ENCODE data around the gene HSD17B11.
A peak's percentile ranks its signal among the peaks of the same experiment; 100 is the strongest.
"Not testable (repeated sequence)": the region's sequence is repeated elsewhere in the genome, so short reads cannot be mapped to it uniquely, and the experiment has no call there.

The HSD17B11 gene

DNA sequence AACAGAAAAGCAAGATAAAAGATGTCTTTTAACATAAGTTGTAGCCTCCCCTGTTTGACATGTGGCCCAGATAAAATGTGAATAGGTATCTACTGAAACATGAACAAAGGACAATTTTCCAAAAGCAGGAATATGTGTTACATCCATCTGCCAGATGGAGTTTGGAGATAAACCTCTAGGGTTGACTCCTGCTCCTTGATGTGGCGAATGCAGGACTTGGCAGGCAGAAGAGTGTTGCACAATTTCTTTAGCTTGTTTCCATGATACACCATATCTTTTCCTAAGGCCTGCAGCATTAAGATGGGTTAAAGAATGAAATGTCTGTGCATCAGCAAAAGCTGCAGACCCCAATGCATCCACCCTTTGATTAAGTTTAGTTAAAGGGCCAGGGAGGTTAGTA is 12.7 kb upstream of the HSD17B11 start:
- DNase-seq = not testable (repeated sequence)

DNA sequence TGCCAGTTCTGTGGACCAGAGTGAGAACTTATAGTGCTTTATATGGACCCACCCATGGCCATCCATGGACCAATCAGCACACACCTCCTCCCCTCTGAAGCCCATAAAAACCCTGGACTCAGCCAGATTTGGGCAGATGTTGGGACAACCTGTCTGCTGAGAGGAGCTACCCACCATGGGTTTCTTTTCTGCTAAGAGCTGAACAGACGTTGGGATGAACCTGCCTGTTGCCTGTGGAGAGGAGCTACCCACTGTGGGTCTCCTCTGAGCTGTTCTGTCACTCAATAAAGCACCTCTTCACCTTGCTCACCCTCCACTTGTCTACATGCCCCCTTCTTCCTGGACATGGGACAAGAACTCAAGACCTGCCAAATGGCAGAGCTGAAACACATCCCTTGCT is 9.0 kb upstream of the HSD17B11 start:
- no peak for DNase-seq

- DNase-seq = no peak
These were observed 8.2 kb upstream of the HSD17B11 start for GRCh38 chr4:87399148-87399547.

GRCh38 chr4:87395851-87396250 is 4.9 kb upstream of the HSD17B11 start:
- not testable (repeated sequence) for DNase-seq

- not testable (repeated sequence) for DNase-seq
These were observed 4.1 kb upstream of the HSD17B11 start for GRCh38 chr4:87395073-87395472.

DNA sequence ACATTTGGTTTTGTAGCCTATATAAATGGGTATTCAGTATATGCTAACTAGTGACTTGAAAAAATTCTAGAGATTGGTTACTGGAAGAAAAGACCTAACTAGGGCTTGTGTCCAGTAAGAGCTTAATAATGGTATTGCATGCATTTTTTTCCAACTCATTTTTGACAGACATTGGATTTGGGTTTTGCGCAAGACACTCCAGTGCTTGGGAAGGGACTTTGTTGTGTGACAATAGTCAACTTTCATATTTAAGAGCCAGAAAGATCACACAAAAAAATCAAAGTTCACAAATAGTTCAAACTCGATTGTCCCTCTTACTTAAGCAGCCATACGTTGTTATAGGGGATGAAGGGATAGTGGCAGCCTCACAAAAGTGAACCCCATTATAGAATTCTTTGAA is 1.2 kb upstream of the HSD17B11 start:
- no peak for DNase-seq

DNA sequence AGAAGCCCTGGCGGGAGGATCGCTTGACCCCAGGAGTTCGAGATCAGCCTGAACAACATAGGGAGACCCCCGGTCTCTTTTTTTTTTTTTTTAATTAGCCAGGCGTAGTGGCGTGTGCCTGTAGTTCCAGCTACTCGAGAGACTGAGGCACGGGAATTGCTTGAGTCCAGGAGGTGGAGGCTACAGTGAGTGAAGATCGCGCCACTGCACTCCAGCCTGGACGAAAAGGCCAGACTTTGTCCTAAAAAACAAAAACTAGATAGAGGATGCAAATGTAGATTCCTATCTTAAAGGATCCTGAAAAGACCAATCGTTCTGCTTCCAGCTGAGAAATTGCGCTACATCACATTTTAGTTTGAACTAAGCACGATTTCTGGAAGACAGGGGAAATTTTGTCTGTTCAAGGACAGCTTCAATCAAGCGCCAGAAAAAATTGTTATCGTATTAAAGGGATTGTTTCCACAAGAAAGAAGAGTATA is 627 bp upstream of the HSD17B11 start:
- DNase-seq = no peak

DNA sequence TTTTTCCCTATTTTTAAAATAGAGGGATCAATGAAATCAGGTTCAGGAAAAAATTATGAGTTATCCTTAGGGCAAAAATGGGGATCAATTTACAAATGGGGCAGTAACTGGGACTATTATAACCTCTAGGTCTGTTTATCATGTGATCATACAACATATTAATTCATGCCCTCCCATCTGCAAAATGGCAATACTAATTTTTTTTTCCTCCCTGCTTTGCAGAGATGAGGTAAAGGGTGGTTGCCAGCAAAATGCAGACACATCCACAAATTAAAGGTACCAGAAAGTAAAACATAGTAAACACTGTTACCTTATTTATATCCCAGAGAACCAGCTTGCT is 467 bp downstream of the HSD17B11 start:
- DNase-seq = no peak

DNA sequence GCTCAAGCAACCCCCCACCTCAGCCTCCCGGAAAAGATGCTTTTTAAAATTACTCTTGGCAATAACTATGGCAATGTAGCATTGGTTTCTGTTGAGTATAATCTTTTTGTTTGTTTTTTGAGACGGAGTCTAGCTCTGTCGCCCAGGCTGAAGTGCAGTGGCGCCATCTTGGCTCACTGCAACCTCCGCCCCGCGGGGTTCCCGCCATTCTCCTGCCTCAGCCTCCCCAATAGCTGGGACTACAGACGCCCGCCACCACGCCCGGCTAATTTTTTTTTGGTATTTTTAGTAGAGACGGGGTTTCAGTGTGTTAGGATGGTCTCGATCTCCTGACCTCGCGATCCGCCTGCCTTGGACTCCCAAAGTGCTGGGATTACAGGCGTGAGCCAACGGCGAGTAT is 933 bp downstream of the HSD17B11 start:
- not testable (repeated sequence) for DNase-seq

- peak; percentile 60 for DNase-seq
These were observed 2.1 kb downstream of the HSD17B11 start for GRCh38 chr4:87388901-87389300.

GRCh38 chr4:87387237-87387636 is 3.8 kb downstream of the HSD17B11 start:
- DNase-seq = no peak

- not testable (repeated sequence) for DNase-seq
These were observed 6.4 kb downstream of the HSD17B11 start for GRCh38 chr4:87384466-87385132.

- no peak for DNase-seq
These were observed 8.1 kb downstream of the HSD17B11 start for GRCh38 chr4:87382931-87383330.

DNA sequence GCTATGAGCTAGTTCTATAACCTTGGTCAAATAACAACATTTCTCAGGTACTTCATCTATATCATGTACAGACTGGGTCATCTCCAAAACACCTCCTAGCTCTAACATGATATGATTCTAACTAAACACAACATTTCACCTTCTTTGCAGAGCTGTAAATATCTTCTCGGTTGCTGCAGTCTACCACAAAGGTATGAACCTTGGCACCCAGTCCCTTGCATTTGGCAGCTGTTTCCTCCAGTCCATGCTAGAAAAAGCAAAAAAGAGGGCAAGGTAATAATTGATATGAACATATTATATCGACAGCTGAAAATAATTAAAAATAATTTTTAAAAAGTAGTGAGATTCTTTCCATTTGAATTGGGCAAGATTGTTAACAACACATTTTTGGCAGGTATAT is 8.9 kb downstream of the HSD17B11 start:
- DNase-seq = no peak

- DNase-seq = no peak
These were observed 13.2 kb downstream of the HSD17B11 start for GRCh38 chr4:87377816-87378215.

DNA sequence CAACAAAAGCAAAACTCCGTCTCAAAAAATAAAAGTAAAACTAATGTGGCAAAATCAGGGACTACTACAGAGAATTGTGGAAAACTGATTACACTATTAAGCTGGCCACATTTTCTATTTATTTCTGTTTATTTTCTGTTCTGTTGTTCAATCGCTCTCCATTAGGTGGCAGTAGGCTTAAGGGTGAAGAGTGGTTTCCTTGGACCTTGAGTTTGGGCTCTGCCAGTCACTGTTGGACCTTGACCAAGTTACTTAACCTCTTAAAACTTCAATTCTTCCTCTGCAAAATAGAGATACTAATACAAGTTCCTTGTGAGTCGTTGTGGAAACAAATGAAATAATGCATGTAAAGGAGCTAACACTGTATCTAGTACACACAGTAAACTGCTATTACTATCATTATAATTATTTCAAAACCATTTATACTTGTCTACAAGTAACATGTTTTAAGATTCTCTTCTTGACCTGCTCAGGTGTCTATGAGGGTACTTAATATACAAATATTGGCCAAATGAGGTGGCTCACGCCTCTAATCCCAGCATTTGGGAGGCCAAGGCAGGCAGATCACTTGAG is 15.2 kb downstream of the HSD17B11 start:
- DNase-seq = peak; percentile 67

DNA sequence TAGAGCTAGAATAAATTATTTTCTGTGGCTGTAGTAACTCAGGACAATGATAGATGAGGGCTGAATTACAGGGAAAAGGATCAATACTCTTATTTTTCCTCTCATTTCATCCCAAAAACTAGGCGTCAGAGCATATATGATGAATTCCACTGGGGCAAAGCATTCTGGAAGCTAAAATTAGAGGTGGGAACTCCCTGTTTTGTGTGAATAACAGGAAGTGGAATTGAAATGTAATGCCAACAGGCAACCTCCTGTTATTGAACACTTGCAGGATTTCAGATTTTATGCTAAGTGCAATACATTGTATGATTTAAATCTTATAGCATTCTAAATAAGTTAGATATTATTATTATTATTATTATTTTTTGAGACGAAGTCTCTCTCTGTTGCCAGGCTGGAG is 20.9 kb downstream of the HSD17B11 start:
- no peak for DNase-seq

- DNase-seq = no peak
These were observed 24.3 kb downstream of the HSD17B11 start for GRCh38 chr4:87366521-87367162.

DNA sequence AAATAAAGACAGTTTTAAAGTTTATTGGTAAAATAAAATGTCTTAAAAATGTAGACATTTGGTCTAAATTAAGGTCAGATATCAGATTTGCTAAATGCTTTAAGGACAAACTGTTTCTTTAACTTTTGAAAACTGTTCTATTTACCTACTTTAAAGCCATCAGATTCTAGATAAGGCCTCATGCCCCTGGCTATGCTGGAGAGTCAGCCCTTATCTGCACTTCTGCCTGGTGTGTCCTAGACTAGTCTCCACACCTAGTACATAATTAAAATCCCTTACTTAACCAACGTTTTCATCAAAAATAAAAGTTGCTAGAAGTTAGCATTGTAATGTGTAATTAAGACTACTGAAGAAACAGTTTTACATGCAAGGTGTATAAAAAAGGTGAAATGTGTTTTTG is 25.6 kb downstream of the HSD17B11 start:
- DNase-seq = no peak

DNA sequence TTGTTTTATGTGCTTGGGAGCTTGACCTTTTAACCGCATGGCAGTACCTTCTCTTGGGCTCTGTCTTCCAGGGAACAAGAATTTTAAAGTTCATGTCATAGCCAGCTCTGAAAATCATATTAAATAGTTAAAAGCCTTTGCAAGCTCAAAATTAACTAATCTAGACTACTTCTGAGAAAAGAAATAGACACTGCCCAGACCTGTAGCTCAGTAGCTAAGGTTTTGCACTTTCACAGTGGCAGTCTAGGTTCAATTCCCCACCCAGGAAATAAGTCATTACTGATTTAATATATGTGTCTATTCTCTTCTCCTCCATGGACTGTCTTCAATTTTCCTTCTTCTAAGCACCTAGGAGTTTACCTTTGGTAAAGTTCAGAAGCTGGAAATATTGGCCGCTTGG is 27.4 kb downstream of the HSD17B11 start:
- no peak for DNase-seq

DNA sequence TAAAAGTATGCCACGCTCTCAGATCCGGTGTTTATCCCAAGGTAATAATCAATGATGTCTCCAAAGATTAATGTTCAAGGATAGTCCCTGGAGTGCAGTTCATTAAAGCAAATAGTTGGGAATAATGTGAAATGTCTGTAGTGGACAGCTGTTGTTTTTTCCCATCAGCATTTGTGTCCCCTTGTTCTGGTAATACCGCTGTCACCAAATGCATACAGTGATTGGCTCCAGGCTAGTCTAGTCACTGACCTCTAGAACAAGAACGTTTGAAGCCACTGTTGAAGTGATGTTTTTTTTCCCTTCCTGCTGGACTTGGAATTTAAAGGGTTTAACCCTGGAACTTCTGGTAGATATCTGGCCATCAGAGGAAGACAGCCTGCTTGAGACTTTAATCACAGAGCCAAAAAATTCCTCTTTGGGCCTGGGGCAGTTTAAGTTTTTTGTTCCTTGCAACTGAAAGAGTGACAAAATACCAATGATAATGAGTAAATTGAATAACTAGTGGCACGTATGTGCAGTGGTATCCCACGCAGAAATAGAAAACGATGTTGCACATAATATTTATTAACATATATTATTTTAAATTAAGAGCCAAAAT is 30.6 kb downstream of the HSD17B11 start:
- no peak for DNase-seq

GRCh38 chr4:87359258-87359657 is 31.7 kb downstream of the HSD17B11 start:
- no peak for DNase-seq

DNA sequence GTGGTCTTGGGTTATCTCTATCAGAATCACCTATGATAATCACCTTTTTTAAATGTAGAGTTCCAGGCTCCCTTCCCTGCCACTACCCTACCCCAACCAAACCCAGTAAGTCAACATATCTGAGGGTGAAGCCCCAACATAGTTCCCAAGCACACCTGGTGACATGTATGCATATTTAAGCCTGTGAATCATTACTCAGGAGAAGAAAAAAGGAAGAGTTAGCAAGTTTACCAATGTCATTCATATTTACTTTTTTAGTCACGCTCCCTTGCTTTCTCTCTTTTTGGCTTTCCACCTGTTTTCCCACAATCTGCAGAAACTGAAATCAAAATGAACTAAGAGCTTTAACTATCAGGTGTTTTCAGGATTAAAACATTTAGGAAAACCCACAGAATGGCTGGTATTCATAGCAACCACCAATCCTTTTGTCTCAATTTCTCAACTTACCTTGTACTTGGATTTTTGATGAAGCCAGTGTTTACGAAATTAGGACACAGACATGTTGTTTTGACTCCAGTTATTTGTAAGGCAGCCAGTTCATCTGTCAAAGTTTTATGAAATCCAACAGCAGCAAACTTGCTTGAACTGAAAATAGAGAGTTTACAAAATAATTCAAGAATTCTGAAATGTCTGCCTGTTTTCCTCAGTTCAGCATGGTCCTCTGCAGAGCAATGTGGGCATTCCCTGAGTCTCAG is 34.0 kb downstream of the HSD17B11 start:
- no peak for DNase-seq
